Left colon (tissue), 2 donors: ENCODE results near the gene PARD3. TPM values are rescaled to one million over a fixed set of nuclear protein-coding genes. Genes with fewer than 3 reads are reported as not detected.

Experiments used
- ATAC-seq: fragments of 200-7000 bp; cut with Tn5 transposase; one replicate; pipeline ENCODE4 v1.9.1; 2020; ENCODE audit warnings: mild to moderate bottlenecking, moderate library complexity
- DNase-seq, 2 donors: peaks; one replicate each; pipeline ENCODE4 v3.0.0-alpha.2; 2020
- intact Hi-C, 2 donors: fragments of 100-400 bp; cut with DNase I in 1 of 2; cut with micrococcal nuclease in 1 of 2; formaldehyde crosslinking; loops; one replicate each; pipeline versions ENCODE4 v1.11.2 to v1.14.0; 2022; cut with DNase I, micrococcal nuclease
- total RNA-seq, 2 donors: library from RNA; stranded (reverse); fragmentation: NEBNext Ultra II Directional; extraction: Animal tissue kit (Norgen Biotek cat#: 25700); gene quantifications; one replicate each; pipeline ENCODE4 v1.2.1, GENCODE V29; 2021
- donor health status: DM: no; HTN: no; CAD: no.
- donor health status: DM: yes; HTN: yes; CAD: no.

Gene PARD3
- total RNA-seq, 2 donors from 2014 or later: 45.5 to 52.9 TPM

GRCh38 chr10:34161777-34162370 lies 653.2 kb downstream of the PARD3 start:
- intact Hi-C loops: no loop called here
- no peak for ATAC-seq
- DNase-seq: no peak

- no peak for ATAC-seq
- intact Hi-C loops: no loop called here
- DNase-seq: no peak
Observed at GRCh38 chr10:34160595-34160994, 654.5 kb downstream of the PARD3 start.

- no peak for ATAC-seq
- DNase-seq: no peak
- intact Hi-C loops: no loop called here
Observed at GRCh38 chr10:34157501-34157900, 657.6 kb downstream of the PARD3 start.

- DNase-seq (no peak), ATAC-seq (no peak)
- intact Hi-C loops: no loop called here
Observed at GRCh38 chr10:34156781-34157425, 658.2 kb downstream of the PARD3 start.

- intact Hi-C loops: no loop called here
- ATAC-seq: no peak
Observed at GRCh38 chr10:34155812-34156211, 659.3 kb downstream of the PARD3 start.

GRCh38 chr10:34154383-34154900 lies 660.7 kb downstream of the PARD3 start:
- intact Hi-C loops: no loop called here
- ATAC-seq (no peak), DNase-seq (no peak)

More at GRCh38 chr10:34155812-34156211, 659.3 kb downstream of the PARD3 start:
- no peak for DNase-seq

GRCh38 chr10:34153663-34154382 lies 661.3 kb downstream of the PARD3 start:
- intact Hi-C loops: no loop called here
- ATAC-seq: no peak
- DNase-seq: no peak

GRCh38 chr10:34152434-34152833 lies 662.7 kb downstream of the PARD3 start:
- intact Hi-C loops: no loop called here
- ATAC-seq (no peak), DNase-seq (no peak)

- intact Hi-C loops: no loop called here
- no peak for DNase-seq
- no peak for ATAC-seq
Observed at GRCh38 chr10:34151931-34152330, 663.2 kb downstream of the PARD3 start.

GRCh38 chr10:34151481-34151880 lies 663.6 kb downstream of the PARD3 start:
- no peak for ATAC-seq
- intact Hi-C loops: no loop called here
- DNase-seq: no peak

GRCh38 chr10:34150103-34150502 lies 665.0 kb downstream of the PARD3 start:
- no peak for ATAC-seq
- DNase-seq: no peak
- intact Hi-C loops: no loop called here

GRCh38 chr10:34148305-34148657 lies 666.8 kb downstream of the PARD3 start:
- intact Hi-C loops: no loop called here
- ATAC-seq (no peak), DNase-seq (no peak)

- intact Hi-C loops: no loop called here
- DNase-seq (no peak), ATAC-seq (no peak)
Observed at GRCh38 chr10:34147641-34148304, 667.3 kb downstream of the PARD3 start.

GRCh38 chr10:34145715-34146114 lies 669.4 kb downstream of the PARD3 start:
- DNase-seq: no peak

GRCh38 chr10:34143466-34143865 lies 671.6 kb downstream of the PARD3 start:
- no peak for ATAC-seq
- intact Hi-C loops: no loop called here

More at GRCh38 chr10:34145715-34146114, 669.4 kb downstream of the PARD3 start:
- intact Hi-C loops: no loop called here
- no peak for ATAC-seq

GRCh38 chr10:34141032-34141680 lies 673.9 kb downstream of the PARD3 start:
- intact Hi-C loops: no loop called here
- no peak for ATAC-seq
- no peak for DNase-seq

More at GRCh38 chr10:34143466-34143865, 671.6 kb downstream of the PARD3 start:
- DNase-seq: no peak

- no peak for DNase-seq
- no peak for ATAC-seq
- intact Hi-C loops: no loop called here
Observed at GRCh38 chr10:34139559-34139958, 675.5 kb downstream of the PARD3 start.

GRCh38 chr10:34137955-34138354 lies 677.1 kb downstream of the PARD3 start:
- DNase-seq (no peak), ATAC-seq (no peak)
- intact Hi-C loops: no loop called here

- intact Hi-C loops: no loop called here
- no peak for ATAC-seq
- DNase-seq: no peak
Observed at GRCh38 chr10:34137201-34137600, 677.9 kb downstream of the PARD3 start.
